ENCODE results near the gene PSMB8. TPM values are rescaled to one million over a fixed set of nuclear protein-coding genes. Genes with fewer than 3 reads are reported as not detected.

Gene PSMB8
- total RNA-seq, 6 experiments from 2014 or later, result 24.4 to 43.3 (median 39.5) TPM

GRCh38 chr6:32854376-32855178, 10.7 kb upstream of the PSMB8 start:
- H3K27ac Mint-ChIP-seq, result peak overlapping the region; percentile 97
- DNase-seq, result no peak

DNA sequence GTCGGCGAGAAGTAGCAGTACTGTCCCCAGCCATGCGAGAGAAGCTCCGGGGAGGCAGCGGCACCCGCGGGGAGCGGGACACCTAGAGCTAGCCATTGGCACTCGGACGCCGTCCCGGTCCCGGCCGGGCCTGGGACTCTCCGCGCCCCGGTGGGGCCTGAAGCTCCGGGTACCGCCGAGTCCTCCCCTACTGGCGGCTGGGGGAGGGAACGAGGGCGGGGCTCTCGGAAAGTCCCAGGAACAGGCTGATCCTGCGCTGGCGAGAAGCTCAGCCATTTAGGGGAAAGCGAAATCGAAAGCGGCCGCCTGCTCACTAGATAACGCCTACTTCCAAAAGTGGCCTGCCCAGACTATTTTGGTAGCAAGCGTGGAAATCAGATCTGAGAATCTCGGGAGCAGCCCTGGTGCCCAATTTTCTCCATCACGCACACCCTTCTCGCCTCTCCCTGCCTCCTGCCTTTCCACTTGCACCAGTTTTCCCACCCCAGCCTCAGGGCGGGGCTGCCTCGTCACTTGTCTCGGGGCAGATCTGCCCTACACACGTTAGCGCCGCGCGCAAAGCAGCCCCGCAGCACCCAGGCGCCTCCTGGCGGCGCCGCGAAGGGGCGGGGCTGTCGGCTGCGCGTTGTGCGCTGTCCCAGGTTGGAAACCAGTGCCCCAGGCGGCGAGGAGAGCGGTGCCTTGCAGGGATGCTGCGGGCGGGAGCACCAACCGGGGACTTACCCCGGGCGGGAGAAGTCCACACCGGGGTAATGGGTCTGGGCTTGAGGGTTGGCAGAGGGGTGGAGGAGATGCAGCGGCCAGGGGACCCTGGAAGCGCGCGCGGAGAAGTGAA, 9.9 kb upstream of the PSMB8 start, which contains the start of the genes PSMB9 and TAP1:
PSMB9 (plus strand) TSS at position 652 of the 835 bp plus-strand sequence; CDS start at position 690, 38 bp downstream.
TAP1 (minus strand) TSS at position 164 of the 835 bp plus-strand sequence; CDS start at position 96, 68 bp downstream.
- DNase-seq, result peak; percentile 85
- H3K9me3 Mint-ChIP-seq, result no peaks in the 10 kb centered on the region
- peak within 1 kb of the TSS; percentile 97 for H3K27ac Mint-ChIP-seq
- peak within 1 kb of the TSS; percentile 99 for H3K4me3 Mint-ChIP-seq
- H3K27me3 Mint-ChIP-seq (ENCODE audit: insufficient read depth), result peaks cover 2% of the 10 kb centered on the region
- peaks cover 29% of the 10 kb centered on the region for H3K4me1 Mint-ChIP-seq (ENCODE audit: low read depth)
- H3K36me3 Mint-ChIP-seq (ENCODE audit: low read depth), result peaks cover 18% of the 10 kb centered on the region
- peak; percentile 85 for TF ChIP-seq CTCF (IDR thresholded peaks at IDR 0.05)

More at GRCh38 chr6:32854376-32855178, 10.7 kb upstream of the PSMB8 start:
- peaks cover 29% of the 10 kb centered on the region for H3K4me1 Mint-ChIP-seq (ENCODE audit: low read depth)
- H3K4me3 Mint-ChIP-seq, result peak overlapping the region; percentile 99
- TF ChIP-seq CTCF (IDR thresholded peaks at IDR 0.05), result no peak
- H3K9me3 Mint-ChIP-seq, result no peaks in the 10 kb centered on the region
- H3K27me3 Mint-ChIP-seq (ENCODE audit: insufficient read depth), result peaks cover 2% of the 10 kb centered on the region
- peaks cover 13% of the 10 kb centered on the region; the same call in 1 of the 2 replicates for H3K36me3 Mint-ChIP-seq (ENCODE audit: low read depth)

- H3K27ac Mint-ChIP-seq, result peak overlapping the region; percentile 90
- peak; percentile 21 for DNase-seq
- TF ChIP-seq CTCF (IDR thresholded peaks at IDR 0.05), result no peak
- H3K4me1 Mint-ChIP-seq (ENCODE audit: low read depth), result peaks cover 29% of the 10 kb centered on the region
- no peaks in the 10 kb centered on the region for H3K9me3 Mint-ChIP-seq
- peaks cover 21% of the 10 kb centered on the region for H3K36me3 Mint-ChIP-seq (ENCODE audit: low read depth)
- H3K4me3 Mint-ChIP-seq, result peak overlapping the region; percentile 99
- peaks cover 2% of the 10 kb centered on the region for H3K27me3 Mint-ChIP-seq (ENCODE audit: insufficient read depth)
Observed at GRCh38 chr6:32852844-32853540, 9.1 kb upstream of the PSMB8 start.

DNA sequence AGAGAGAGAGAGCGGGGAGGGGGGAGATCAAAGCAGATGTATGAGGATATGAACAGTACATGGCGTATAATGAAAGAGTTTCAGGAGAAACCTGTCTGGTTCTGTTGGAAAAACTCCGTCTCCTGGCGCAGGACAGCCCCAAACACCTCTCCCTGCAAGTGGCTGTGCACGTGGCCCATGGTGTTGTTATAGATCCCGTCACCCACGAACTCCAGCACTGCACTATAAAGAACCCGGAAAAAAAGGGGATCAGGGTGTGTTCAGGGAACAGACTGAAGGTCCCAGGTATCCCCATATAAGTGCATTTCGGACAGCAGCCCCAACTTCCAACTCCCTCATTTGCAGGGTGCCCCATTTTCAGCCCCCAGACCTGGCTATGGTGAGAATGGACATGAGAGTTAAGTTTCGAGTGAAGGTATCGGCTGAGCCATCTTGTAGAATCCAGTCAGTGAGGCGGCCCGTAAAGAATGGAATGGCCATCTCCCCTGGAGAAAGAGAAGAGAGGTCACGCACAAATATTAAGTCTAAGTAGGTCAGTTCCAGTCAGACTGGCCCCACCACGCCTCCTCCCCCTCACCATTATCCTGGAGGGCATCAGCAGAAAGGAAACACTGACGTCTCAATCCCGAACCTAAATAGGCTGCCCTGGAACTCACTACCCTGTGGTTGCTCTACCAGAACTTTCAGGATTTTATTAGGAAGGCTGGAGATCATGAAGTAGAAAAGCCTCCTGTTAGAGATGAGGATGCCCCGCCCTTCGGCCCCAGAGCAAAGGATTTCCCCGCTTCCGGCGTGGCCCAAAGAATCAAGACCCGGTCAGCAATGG, 8.4 kb upstream of the PSMB8 start:
- Mint-ChIP-seq H3K9me3 (no peaks in the 10 kb centered on the region), H3K4me1 (ENCODE audit: low read depth) (peaks cover 29% of the 10 kb centered on the region), H3K4me3 (peak overlapping the region; percentile 99), H3K27me3 (ENCODE audit: insufficient read depth) (peaks cover 2% of the 10 kb centered on the region), H3K36me3 (ENCODE audit: low read depth) (peaks cover 28% of the 10 kb centered on the region), H3K27ac (peak overlapping the region; percentile 90)
- no peak for TF ChIP-seq CTCF (IDR thresholded peaks at IDR 0.05)
- no peak for DNase-seq
